GM21619 (cell line): ENCODE results near the gene TMEM131L.

Source experiments
- ATAC-seq: cut with Tn5 transposase; IDR thresholded peaks from one replicate; pipeline ENCODE4 v1.9.1; 2021; ENCODE audit not compliant: unreplicated experiment

Gene TMEM131L

DNA sequence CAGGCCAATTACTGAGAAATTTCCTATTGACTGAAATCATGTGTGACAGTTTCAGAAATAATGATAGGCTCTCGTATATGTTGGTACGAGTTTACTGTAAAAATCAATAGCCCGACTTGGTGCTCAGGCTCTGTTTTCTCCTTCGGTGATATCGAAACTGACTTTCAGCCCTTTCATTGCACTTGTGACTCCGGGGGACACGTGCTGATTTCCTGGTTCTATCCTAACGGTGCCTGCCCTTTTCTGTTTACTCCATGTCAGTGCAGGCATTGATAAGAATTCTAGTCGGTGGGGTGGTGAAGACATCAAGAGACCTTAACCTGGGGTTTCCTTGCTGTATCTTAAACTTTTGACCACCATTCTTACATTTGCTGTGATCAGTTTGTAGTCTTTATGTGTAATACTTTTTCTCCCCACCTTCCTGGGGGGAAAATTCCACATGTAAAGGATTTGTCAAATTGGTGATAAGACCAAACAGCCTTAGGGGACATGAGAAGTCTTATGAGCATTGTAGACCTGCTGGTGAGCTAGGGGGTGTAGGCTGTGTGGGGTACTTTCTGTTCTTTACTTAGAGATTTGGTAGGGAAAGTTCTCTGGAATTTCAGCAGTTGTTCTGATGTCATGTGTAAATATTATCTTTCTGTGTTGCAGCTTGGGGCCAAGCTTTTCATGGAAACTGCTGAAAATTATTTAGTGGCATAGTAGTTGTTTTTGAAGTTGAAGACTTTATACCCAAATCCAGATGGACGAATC is 52.7 kb downstream of the TMEM131L start:
- ATAC-seq = no peak

DNA sequence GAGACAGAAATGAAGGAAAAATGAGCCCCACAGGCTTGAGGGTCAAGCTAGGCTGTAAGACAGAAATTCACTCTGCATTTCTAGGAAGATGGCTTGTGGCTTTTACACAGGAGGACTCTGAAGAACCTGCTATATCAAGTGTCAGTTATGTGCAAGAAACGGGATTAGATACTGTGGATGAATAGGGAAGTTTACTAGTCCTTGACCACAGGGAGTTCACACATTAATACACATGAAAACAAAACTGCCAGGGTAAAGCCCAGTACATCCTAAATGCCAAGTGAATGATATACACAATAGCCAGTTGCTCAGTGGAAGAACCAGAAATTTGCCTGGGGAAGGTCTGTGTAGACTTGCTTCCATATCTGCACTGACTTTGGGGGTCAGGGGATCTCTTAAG is 53.5 kb downstream of the TMEM131L start:
- ATAC-seq = no peak

DNA sequence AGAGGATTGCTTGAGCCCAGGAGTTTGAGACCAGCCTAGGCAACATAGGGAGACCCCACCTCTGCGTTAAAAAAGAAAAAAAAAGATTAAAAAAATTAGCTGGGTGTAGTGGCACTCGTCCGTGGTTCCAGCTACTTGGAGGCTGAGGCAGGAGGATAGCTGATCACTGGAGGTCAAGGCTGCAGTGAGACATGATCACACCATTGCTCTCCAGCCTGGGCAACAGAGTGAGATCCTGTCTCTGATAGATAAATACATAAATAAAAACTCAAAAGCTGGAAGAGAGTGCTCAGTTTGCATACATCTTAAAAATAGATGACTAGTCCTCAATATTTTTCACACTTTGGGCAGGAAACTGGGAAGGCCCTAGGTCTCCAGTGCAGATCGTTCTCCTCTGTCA is 54.1 kb downstream of the TMEM131L start:
- ATAC-seq = no peak

- peak; percentile 36 for ATAC-seq
Observed at GRCh38 chr4:153520801-153521329, 54.7 kb downstream of the TMEM131L start.

- ATAC-seq = no peak
Observed at GRCh38 chr4:153521478-153521877, 55.3 kb downstream of the TMEM131L start.

DNA sequence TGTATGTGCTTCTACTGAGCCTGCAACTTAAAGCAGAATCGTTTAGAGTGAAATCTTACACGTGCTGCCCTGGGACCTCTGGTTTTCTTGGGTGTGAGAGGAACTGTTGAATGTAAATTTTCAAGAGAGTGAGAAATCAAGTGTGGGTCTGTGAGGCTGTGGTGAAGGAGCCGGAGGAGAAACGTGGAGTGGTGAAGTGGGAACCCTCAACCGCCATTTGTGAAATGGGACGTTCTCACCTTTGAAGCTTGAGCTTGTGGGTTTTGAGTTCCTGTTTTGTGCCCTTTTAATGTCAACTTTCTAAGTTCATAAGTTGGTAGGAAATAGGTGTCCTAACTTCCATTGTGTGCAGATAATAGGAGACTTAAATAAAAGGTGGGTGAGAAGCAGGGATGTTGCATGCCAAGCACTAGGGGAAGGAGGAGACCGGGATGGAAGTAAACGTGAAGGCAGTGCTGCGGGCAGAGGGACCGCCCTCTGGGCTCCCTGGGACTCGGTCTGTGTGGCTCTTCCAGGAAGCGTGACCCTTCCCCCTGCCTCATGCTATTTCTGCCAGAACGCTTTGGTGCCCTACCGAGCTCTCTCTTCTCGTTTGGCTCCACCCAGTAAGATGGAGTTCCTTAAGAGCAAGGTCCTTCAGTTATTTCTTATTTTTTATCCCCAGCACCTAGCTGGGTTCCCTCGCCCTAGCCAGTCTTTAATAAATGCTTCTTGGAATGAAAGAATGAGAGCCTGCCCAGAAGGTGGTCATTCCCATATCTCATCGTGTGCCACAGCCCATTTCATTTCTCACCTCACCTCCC is 56.0 kb downstream of the TMEM131L start:
- peak; percentile 30 for ATAC-seq

DNA sequence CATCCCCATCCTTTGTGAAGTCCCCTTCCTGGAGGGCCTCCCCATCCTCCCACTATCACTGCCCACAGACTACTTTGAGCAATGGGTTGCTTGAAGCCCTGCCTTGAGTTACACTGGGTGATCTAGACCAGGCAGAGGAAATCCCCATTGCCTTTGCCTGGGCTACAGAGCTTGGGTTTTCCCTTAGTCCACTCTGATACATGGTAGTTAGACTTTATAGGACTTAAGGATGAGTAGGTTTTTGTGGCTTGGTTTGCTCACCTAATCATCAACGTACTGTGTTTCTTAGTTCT is 56.6 kb downstream of the TMEM131L start:
- ATAC-seq = peak; percentile 40

- no peak for ATAC-seq
Observed at GRCh38 chr4:153523164-153523796, 57.1 kb downstream of the TMEM131L start.

DNA sequence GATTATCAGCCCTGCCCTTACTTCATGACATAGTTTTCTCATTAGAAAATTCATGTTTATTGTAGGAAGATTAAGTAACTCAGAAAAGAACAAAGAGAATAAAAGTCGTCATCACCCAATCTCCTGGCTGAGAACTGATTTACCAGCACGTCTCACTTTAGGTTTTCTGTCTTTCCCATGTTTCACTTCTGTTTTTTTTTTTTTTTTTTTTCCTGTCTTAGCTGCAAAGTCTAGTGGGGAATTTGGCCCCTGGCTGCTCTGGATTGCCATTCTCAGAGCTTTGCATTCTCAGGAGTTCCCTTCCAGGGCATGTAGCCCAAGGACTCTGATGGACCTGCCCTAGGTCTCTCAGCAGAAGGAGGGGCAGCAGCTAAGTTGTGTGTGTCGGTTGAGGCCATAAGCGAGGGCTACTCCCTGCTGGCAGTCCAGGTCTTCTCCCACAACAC is 57.8 kb downstream of the TMEM131L start:
- ATAC-seq = no peak

- ATAC-seq = no peak
Observed at GRCh38 chr4:153524682-153525081, 58.5 kb downstream of the TMEM131L start.

DNA sequence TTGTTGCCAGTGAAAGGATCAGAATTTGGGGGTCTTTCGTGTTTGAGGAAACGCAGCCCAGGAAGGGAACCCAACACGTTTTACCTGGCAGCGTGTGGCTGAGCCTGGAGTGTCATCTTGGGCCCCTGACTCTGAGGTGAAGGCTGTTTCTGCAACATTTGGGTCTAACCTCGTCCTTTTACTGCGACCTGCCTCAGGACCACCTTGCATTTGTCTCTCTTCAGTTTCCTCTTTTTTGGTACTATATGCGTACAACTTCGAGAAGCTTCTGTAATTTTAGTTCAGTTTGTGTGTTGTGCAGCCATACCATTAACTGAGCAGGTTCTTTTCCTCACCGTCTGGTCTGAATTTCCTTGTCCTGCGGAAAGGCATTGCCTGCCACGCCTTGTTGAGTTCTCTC is 61.5 kb downstream of the TMEM131L start:
- no peak for ATAC-seq

DNA sequence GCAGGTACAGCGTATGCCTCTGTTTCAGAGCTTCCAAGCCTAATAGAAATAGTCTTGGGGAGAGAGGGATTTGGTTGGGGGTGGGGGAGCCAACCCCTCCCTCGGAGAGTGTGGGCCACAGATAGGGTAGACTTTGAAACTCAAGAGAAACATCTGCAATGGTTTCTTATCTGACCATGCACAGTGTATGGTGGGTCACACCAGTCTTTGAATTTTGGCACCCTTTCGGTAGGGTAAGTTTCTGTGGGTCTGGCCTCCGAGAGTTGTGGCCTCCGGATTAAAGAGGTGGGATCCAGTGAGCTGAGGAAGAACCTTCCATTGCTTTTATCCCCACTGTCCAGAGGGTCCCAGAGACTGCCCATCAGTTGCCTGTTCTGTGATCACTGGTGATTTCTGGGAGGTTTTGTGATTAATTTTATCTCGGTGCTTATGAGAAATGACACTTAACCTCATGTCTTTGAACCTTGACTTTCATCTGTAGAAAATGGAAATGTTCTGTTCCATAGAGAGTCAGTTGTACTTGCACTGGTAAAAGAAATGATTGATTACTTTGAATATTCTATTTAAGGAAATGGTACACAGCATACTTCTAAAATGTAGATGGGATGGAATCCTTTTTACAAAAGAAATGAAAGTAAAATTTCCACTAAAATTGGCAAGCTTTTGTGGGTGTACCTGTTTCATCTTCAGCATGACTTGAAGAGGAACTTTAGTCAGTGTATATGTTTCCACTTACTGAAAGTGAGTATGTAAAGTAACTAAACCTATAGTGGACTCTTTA is 62.7 kb downstream of the TMEM131L start:
- ATAC-seq = peak; percentile 39

DNA sequence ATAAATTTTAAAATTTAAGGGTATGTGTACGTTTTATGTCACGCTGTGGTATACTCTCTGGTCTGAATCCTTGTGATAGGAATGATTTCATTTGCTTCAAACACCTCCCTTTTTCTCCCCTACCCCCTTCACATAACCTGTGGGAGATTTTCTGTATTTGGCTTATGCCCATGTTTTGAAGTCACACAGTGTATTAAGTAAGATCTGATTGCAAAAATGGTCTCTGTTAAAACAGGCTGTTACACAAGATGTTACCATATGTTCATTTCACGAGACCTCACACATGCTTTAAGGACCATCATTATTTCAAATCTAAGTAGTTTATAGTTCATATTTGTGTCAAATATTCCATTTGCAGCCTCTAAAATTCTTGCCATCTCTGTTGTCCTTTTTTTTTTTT is 63.5 kb downstream of the TMEM131L start:
- ATAC-seq = no peak

GRCh38 chr4:153530284-153530999 is 64.3 kb downstream of the TMEM131L start:
- no peak for ATAC-seq

GRCh38 chr4:153531000-153531358 is 64.8 kb downstream of the TMEM131L start:
- ATAC-seq = no peak

DNA sequence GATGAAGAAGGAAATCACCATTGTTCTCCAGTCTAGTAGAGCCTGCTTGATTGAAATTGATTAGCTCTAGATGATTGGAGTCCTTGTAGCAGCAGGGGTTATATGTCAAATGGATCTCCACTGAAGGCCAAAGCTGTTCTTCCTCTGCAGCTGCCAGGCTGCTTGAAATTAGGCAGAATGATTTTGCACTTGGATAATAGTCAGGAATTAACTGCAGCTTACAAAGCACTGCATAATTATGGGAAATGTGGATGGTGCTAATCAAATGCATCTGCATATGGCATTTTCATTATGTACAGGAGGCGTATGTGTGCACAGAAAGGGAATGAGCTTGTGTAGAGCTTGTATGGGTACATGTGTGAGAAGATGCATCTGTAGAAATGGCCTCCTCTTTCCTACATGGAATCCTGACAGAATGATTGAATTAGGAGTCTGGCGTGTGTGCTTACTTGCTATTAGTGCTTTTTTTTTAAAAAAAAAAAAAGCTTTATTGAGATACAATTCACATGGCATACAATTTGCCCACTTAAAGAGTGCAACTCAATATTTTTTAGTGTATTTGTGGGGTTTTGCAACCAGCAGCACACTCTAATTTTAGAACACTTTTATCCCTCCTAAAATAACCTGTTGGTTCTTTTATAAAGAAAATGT is 65.9 kb downstream of the TMEM131L start:
- no peak for ATAC-seq

DNA sequence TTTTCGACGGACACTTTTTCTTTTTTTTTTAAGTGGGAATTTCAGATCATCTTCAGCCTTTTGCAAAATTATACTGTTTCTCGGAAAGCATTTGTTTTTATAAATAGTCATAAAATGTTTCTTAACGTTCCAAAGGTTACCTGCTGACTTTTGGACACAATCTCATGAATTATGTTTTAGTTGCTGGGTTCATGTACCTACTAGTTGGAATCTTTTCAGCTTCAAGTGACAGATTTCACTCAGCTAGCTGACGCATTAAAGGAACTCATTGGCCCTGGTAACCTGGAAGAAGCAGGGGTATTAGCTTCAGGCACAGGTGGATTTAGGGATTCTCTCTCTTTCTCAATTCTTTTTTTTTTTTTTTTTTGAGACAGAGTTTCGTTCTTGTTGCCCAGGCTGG is 66.5 kb downstream of the TMEM131L start:
- ATAC-seq = no peak

GRCh38 chr4:153533387-153533786 is 67.2 kb downstream of the TMEM131L start:
- no peak for ATAC-seq

DNA sequence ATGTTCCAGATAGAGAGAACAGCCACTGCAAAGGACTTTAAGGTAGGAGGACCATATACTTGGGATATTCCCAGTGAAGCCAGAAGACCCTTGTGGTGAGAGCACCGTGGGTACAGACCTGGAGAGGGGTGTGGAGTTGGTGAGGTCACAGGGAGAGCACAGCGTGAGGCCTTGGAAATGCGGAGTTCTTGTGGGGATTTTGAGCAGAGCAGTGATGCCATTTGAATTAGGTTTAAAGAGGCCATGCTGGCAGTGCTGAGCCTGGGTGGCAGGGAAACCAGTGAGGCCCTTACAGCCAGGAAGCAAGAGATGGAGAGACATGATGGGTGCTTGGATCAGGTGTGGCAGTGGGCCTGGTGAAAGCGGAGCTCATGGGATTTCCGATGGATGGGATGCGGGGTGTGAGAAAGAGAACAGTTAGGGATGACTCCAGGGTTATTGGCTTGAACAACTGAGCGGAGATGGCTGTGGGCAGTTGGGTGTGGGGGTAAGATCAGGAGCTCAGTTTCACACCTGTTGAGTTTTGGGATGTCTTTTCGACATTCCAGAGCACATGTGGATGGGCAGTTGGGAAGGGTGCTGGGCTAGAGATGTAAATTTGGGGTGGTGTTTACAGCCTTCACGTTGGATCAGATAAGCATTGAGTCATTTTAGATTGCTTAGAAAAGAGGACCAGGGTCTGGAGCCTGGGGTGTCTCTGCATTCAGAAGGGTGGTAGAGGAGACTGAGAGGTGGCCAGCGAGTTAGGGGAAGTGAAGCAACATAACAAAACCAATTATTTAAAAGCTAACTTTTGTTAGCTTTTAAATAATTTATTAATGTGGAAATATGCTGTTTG is 68.9 kb downstream of the TMEM131L start:
- ATAC-seq = no peak
